Upper lobe of right lung (tissue), 1 donor: ENCODE data around the gene DUSP10. TPM values are rescaled to one million over a fixed set of nuclear protein-coding genes. Genes with fewer than 3 reads are reported as not detected.

ENCODE experiments used
- ATAC-seq: fragments of 200-7000 bp; cut with Tn5 transposase; one replicate; pipeline ENCODE4 v1.9.1; 2020; ENCODE audit warnings: mild to moderate bottlenecking, moderate library complexity
- DNase-seq: peaks from one replicate; pipeline ENCODE4 v3.0.0-alpha.2; 2020
- H3K27ac ChIP-seq: fragments of 200-600 bp; one replicate; pipeline ENCODE4 v1.8.0; 2022
- H3K27me3 ChIP-seq: fragments of 200-600 bp; one replicate; pipeline ENCODE4 v1.8.0; 2022; ENCODE audit warnings: mild to moderate bottlenecking
- H3K36me3 ChIP-seq: fragments of 200-600 bp; one replicate; pipeline ENCODE4 v1.8.0; 2022
- H3K4me1 ChIP-seq: fragments of 200-600 bp; one replicate; pipeline ENCODE4 v1.8.0; 2022
- H3K4me3 ChIP-seq: fragments of 200-600 bp; one replicate; pipeline ENCODE4 v1.8.0; 2022; ENCODE audit warnings: mild to moderate bottlenecking
- H3K9me3 ChIP-seq: fragments of 200-600 bp; one replicate; pipeline ENCODE4 v1.8.0; 2022
- intact Hi-C: fragments of 100-400 bp; cut with DNase I; formaldehyde crosslinking; loops from one replicate; pipeline ENCODE4 v1.11.0; 2022
- total RNA-seq: library from RNA; stranded (reverse); fragmentation: NEBNext Ultra II Directional; extraction: Animal tissue kit (Norgen Biotek cat#: 25700); gene quantifications from one replicate; pipeline ENCODE4 v1.2.1, GENCODE V29; 2021
- TF ChIP-seq, protein P1 (sequence below): fragments of 200-600 bp; IDR thresholded peaks from one replicate; pipeline ENCODE4 v1.8.0; 2022; ENCODE audit warnings: antibody characterized with exemption
- donor health status: DM: no; HTN: yes; CAD: no; lungs with severe emphysema.

The DUSP10 gene
- total RNA-seq, 1 donor from 2014 or later, result 8.2 TPM

DNA sequence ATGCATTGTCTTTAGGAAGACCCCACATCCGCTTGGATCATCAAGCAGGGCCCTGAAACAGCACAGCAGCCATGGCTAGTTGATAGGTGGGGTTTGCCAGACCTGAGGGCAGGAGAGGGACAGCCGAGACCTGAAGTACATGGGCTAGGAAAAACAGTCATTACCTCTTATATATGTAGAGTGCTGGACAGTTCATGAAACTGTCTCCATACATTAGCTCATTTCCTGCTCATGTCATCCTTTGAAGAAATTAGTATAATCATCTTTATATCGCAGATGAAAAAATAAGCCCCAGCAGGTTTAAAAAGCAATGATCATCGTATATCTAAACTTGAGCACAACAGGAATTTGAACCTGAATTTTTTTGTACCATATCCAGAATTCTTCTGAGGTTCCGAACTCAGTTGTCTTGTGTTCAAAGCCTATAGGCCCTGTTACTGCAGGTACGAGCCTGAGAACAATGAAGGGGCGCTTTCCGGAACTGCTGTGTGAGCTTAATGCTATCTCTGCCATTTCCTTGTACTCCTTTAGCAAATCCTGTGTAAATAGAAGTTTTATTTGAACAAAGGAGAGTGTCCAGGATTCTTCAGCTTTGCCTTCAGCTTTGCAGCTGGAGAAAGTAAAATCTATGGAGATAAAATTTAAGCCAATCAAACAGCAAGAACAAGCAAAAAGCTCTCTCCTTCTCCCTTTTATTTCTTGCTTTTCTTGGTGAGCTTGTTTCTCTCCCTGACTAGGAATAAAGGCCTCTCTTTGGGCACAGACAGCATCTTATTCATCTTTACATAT, 32.4 kb upstream of the DUSP10 start:
- DNase-seq (no peak), ATAC-seq (no peak)
- TF ChIP-seq, protein P1, sequence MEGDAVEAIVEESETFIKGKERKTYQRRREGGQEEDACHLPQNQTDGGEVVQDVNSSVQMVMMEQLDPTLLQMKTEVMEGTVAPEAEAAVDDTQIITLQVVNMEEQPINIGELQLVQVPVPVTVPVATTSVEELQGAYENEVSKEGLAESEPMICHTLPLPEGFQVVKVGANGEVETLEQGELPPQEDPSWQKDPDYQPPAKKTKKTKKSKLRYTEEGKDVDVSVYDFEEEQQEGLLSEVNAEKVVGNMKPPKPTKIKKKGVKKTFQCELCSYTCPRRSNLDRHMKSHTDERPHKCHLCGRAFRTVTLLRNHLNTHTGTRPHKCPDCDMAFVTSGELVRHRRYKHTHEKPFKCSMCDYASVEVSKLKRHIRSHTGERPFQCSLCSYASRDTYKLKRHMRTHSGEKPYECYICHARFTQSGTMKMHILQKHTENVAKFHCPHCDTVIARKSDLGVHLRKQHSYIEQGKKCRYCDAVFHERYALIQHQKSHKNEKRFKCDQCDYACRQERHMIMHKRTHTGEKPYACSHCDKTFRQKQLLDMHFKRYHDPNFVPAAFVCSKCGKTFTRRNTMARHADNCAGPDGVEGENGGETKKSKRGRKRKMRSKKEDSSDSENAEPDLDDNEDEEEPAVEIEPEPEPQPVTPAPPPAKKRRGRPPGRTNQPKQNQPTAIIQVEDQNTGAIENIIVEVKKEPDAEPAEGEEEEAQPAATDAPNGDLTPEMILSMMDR, result no peak
- H3K9me3 ChIP-seq, result no peaks in the 10 kb centered on the region
- H3K36me3 ChIP-seq, result no peaks in the 10 kb centered on the region
- H3K27me3 ChIP-seq, result no peaks in the 10 kb centered on the region
- intact Hi-C loops, result no loop called here
- peaks cover 5% of the 10 kb centered on the region for H3K4me1 ChIP-seq
- no peak overlapping the region for H3K27ac ChIP-seq
- H3K4me3 ChIP-seq, result no peak overlapping the region

DNA sequence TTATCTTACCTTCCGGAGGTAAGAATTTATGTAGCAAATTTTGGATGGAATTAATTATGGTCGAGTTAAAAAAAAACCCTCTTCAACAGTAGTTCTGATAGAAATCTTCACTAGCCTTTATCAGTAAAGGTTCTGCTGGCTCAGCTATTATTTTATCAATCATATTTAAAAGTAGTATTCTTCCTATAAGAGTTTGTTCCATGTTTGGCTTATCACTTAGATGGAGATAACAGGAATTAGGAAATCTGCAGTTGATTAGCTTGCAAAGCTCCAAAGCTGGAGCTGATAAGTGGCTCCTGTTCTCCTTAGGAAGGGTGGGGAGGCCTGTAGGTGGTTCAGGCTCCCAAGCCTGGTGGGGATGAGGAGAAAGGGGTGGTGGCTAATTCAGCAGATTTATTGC, 31.5 kb upstream of the DUSP10 start:
- TF ChIP-seq, protein P1, result no peak
- DNase-seq (no peak), ATAC-seq (no peak)
- intact Hi-C loops, result no loop called here
- Histone ChIP-seq H3K9me3 (no peaks in the 10 kb centered on the region), H3K27ac (no peak overlapping the region), H3K4me1 (peaks cover 5% of the 10 kb centered on the region), H3K4me3 (no peak overlapping the region), H3K27me3 (no peaks in the 10 kb centered on the region), H3K36me3 (no peaks in the 10 kb centered on the region)

DNA sequence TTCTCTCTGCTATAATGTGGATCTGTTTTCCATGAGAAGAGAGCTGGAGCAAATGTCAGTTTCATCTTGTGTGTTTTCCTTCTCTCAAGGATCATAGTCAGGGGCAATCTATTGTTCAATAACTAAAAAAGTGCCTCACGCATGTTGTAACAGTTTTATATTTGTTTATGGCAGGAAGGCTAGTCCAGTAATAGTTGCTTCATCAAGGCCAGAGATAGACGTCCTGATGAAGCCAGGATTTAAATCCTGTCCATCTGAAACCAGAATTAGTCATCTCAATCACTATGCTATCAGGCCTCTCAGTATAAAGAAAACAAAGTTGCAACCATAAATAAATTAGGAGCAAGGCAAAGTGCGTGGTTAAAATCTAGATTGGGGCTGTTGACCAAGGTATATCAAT, 30.2 kb upstream of the DUSP10 start:
- intact Hi-C loops, result no loop called here
- Histone ChIP-seq H3K27ac (no peak overlapping the region), H3K36me3 (no peaks in the 10 kb centered on the region), H3K27me3 (no peaks in the 10 kb centered on the region), H3K4me3 (no peak overlapping the region), H3K4me1 (no peaks in the 10 kb centered on the region), H3K9me3 (no peaks in the 10 kb centered on the region)
- TF ChIP-seq, protein P1, result no peak
- no peak for ATAC-seq
- DNase-seq, result no peak

DNA sequence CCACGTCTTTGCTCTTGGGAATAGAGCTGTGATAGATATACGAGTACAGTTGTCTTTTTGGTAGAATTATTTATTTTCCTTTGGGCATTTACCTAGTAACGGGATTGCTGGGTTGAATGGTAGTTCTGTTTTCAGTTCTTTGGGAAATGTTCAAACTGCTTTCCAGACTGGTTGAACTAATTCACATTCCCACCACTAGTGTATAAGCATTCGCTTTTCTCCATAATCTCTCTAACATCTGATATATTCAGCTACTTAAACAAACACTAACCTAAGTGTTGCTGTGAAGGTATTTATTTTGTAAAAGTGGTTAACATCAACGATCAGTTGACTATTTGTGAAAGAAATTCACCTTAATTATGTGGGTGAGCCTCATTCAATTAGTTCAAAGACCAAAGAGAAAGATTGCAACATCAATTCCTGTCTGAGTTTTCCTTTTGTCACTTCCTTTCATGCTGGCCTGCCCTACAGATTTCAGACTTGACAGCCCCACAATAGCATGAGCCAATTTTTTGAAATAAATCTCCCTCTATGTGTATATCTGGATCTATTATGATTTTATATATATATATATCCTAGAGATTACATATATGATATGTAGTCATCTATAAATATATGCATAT, 26.7 kb upstream of the DUSP10 start:
- DNase-seq, result no peak
- Histone ChIP-seq H3K4me3 (no peak overlapping the region), H3K36me3 (no peaks in the 10 kb centered on the region), H3K27ac (no peak overlapping the region), H3K9me3 (no peaks in the 10 kb centered on the region), H3K27me3 (no peaks in the 10 kb centered on the region), H3K4me1 (no peaks in the 10 kb centered on the region)
- intact Hi-C loops, result no loop called here
- TF ChIP-seq, protein P1, result peak; percentile 14
- no peak for ATAC-seq

DNA sequence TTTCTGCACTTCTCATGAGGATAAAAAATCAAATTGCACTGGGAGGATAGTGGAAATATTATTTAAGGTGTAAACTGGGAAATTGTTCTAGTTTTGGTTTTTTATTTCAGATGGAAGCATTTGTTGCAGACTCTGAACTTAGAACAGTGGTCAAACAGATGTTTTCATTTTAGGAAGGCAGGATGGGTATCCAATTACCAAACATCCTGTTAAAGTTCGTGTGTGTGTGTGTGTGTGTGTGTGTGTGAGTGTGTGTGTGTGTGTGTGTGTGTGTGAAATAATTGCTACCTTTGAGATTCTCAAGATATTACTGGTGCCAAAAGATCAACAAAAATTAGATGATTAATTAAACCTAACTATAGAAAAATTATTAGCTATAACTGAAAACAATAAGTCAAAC, 24.3 kb upstream of the DUSP10 start:
- ATAC-seq (no peak), DNase-seq (no peak)

More for the DNA sequence above, 24.3 kb upstream of the DUSP10 start:
- no peaks in the 10 kb centered on the region for H3K27me3 ChIP-seq
- H3K36me3 ChIP-seq, result no peaks in the 10 kb centered on the region
- H3K4me1 ChIP-seq, result no peaks in the 10 kb centered on the region
- H3K4me3 ChIP-seq, result no peak overlapping the region
- H3K27ac ChIP-seq, result no peak overlapping the region
- TF ChIP-seq, protein P1, result no peak
- intact Hi-C loops, result no loop called here
- no peaks in the 10 kb centered on the region for H3K9me3 ChIP-seq
